ENCODE results near the gene SETD4. TPM values are rescaled to one million over a fixed set of nuclear protein-coding genes. Genes with fewer than 3 reads are reported as not detected.

Gene SETD4
- total RNA-seq, 1 donor from 2014 or later = 15.7 TPM

DNA sequence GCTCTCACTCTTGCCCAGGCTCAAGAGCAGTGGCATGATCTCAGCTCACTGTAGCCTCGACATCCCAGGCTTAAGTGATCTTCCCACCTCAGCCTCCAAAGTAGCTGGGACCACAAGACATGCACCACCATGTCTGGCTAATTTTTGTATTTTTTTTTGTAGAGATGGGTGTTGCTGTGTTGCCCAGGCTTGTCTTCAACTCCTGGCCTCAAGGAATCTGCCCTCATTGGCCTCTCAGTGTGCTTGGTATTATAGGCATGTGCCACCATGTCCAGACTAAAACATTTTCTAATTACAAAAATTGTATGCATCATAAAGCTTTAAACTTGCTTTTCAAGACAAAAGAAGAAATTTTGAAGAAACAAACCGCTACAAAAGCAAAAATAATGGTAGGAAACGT is 29.6 kb upstream of the SETD4 start:
- H3K27me3 Mint-ChIP-seq (ENCODE audit: unreplicated experiment) = no peaks in the 10 kb centered on the region
- no peaks in the 10 kb centered on the region for H3K4me1 Mint-ChIP-seq (ENCODE audit: unreplicated experiment)
- TF ChIP-seq, protein P1, sequence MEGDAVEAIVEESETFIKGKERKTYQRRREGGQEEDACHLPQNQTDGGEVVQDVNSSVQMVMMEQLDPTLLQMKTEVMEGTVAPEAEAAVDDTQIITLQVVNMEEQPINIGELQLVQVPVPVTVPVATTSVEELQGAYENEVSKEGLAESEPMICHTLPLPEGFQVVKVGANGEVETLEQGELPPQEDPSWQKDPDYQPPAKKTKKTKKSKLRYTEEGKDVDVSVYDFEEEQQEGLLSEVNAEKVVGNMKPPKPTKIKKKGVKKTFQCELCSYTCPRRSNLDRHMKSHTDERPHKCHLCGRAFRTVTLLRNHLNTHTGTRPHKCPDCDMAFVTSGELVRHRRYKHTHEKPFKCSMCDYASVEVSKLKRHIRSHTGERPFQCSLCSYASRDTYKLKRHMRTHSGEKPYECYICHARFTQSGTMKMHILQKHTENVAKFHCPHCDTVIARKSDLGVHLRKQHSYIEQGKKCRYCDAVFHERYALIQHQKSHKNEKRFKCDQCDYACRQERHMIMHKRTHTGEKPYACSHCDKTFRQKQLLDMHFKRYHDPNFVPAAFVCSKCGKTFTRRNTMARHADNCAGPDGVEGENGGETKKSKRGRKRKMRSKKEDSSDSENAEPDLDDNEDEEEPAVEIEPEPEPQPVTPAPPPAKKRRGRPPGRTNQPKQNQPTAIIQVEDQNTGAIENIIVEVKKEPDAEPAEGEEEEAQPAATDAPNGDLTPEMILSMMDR (IDR thresholded peaks at IDR 0.05; ENCODE audit: unreplicated experiment) = no peak
- H3K9me3 Mint-ChIP-seq (ENCODE audit: unreplicated experiment) = peaks cover 7% of the 10 kb centered on the region
- DNase-seq (ENCODE audit: low spot score) = no peak
- no peak overlapping the region for H3K4me3 Mint-ChIP-seq (ENCODE audit: unreplicated experiment)
- peaks cover 6% of the 10 kb centered on the region for H3K36me3 Mint-ChIP-seq (ENCODE audit: low read depth, unreplicated experiment)
- H3K27ac Mint-ChIP-seq (ENCODE audit: unreplicated experiment) = no peak overlapping the region

DNA sequence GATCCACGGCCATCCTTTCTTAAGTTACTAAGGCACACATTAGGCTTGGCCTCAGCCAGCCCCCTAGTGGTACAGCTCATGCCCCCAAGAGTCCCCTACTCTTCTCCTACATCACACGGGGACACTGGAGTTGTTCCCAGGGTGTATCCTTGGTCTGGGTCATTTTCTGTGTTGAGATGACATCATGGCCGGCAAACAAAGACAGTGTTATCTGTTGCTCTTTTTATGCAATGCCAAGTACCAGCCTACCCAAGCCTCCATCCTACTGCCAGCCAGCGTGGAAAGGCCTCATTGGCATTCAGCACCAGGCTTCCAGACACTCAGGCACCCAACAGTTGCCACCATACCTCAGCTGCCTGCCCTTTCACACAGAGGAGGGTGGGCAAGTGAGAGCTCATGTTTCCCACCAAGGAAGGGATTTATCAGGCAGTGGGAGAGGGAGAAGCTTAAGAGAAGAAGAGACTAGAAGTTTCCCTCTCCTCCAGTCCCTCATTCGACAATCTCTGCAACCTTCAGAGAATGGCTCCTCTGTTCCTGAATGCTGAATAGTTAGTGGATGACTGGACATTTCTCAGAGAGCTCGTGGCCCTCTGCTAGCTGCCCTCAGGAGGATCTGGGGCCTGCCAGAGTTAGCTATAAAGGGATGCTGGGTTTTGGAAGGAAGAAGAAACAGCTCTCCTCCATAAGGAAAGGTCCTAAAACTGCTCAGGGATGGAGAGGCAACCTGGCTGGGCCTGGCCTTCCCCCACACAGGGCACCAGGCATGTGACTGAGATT is 27.2 kb upstream of the SETD4 start:
- no peaks in the 10 kb centered on the region for H3K9me3 Mint-ChIP-seq (ENCODE audit: unreplicated experiment)
- TF ChIP-seq, protein P1 (IDR thresholded peaks at IDR 0.05; ENCODE audit: unreplicated experiment) = no peak
- no peak overlapping the region for H3K27ac Mint-ChIP-seq (ENCODE audit: unreplicated experiment)

DNA sequence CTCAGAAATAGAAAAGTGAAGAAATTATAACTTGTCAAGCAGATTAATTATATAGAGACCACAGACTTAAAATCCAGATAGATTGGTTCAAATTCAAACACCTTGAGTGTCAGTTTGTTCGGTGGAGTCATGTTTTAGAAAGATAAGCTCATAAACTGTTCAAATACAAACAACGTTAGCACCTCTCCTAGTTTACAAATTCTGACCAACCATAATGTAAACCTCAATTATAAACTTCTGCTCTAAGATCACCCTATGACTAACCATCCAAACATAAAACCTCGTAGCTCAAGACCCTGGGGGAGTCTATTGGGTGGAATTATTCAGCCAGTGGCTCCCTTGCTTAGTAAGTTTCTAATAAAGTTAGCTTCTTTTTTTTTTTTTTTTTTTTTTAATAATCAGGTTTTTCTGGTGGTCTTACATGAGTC is 21.9 kb upstream of the SETD4 start:
- TF ChIP-seq, protein P1 (IDR thresholded peaks at IDR 0.05; ENCODE audit: unreplicated experiment) = no peak
- Mint-ChIP-seq H3K4me1 (ENCODE audit: unreplicated experiment) (peaks cover 3% of the 10 kb centered on the region), H3K9me3 (ENCODE audit: unreplicated experiment) (no peaks in the 10 kb centered on the region), H3K36me3 (ENCODE audit: low read depth, unreplicated experiment) (no peaks in the 10 kb centered on the region), H3K27ac (ENCODE audit: unreplicated experiment) (no peak overlapping the region), H3K27me3 (ENCODE audit: unreplicated experiment) (peaks cover 3% of the 10 kb centered on the region), H3K4me3 (ENCODE audit: unreplicated experiment) (no peak overlapping the region)
- DNase-seq (ENCODE audit: low spot score) = no peak

More for the DNA sequence above, 27.2 kb upstream of the SETD4 start:
- H3K36me3 Mint-ChIP-seq (ENCODE audit: low read depth, unreplicated experiment) = no peaks in the 10 kb centered on the region
- no peak for DNase-seq (ENCODE audit: low spot score)
- H3K4me1 Mint-ChIP-seq (ENCODE audit: unreplicated experiment) = no peaks in the 10 kb centered on the region
- no peaks in the 10 kb centered on the region for H3K27me3 Mint-ChIP-seq (ENCODE audit: unreplicated experiment)
- no peak overlapping the region for H3K4me3 Mint-ChIP-seq (ENCODE audit: unreplicated experiment)

DNA sequence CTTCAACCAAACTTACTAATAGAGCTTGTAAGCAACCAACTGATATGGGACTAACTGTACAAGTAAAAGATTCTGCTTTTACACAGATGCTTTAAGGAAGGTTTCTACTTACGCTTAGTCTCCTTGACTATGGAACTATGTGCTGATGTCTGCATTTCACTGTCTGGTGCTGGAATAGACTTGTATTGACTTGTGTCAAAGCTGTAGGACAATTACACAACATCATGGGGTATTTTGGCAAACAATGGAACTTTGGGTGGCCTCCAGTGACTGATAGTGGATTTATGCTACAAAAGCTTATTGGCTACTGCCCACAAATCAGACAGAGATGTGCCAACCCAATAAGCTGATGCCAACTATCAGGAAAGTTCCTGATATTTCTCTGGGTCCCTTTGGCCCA is 20.1 kb upstream of the SETD4 start:
- Mint-ChIP-seq H3K4me3 (ENCODE audit: unreplicated experiment) (no peak overlapping the region), H3K36me3 (ENCODE audit: low read depth, unreplicated experiment) (no peaks in the 10 kb centered on the region), H3K9me3 (ENCODE audit: unreplicated experiment) (no peaks in the 10 kb centered on the region), H3K27me3 (ENCODE audit: unreplicated experiment) (peaks cover 3% of the 10 kb centered on the region), H3K4me1 (ENCODE audit: unreplicated experiment) (peaks cover 4% of the 10 kb centered on the region), H3K27ac (ENCODE audit: unreplicated experiment) (no peak overlapping the region)
- no peak for DNase-seq (ENCODE audit: low spot score)
- TF ChIP-seq, protein P1 (IDR thresholded peaks at IDR 0.05; ENCODE audit: unreplicated experiment) = no peak

DNA sequence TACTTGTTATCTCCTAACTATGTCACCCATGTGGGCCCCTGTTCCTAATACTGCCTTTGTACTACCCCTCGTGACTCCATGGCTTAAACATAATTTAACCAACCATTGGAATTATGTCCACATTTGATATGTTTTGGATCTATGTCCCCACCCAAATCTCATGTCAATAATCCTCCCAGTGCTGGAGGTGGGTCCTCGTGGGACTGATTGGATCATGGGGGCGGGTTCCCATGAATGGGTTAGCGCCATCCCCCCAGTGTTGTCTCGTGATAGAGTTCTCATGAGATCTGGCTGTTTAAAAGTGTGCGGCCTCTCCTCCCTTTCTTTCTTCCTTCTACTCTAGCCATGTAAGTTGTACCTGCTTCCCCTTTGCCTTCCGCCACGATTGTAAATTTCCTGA is 19.3 kb upstream of the SETD4 start:
- H3K4me1 Mint-ChIP-seq (ENCODE audit: unreplicated experiment) = peaks cover 5% of the 10 kb centered on the region
- H3K27ac Mint-ChIP-seq (ENCODE audit: unreplicated experiment) = no peak overlapping the region
- H3K9me3 Mint-ChIP-seq (ENCODE audit: unreplicated experiment) = no peaks in the 10 kb centered on the region
- no peaks in the 10 kb centered on the region for H3K36me3 Mint-ChIP-seq (ENCODE audit: low read depth, unreplicated experiment)
- TF ChIP-seq, protein P1 (IDR thresholded peaks at IDR 0.05; ENCODE audit: unreplicated experiment) = no peak
- no peak overlapping the region for H3K4me3 Mint-ChIP-seq (ENCODE audit: unreplicated experiment)
- peaks cover 3% of the 10 kb centered on the region for H3K27me3 Mint-ChIP-seq (ENCODE audit: unreplicated experiment)
- DNase-seq (ENCODE audit: low spot score) = no peak

All from endothelial cell (in vitro differentiated cells).